HG02870 (cell line): ENCODE results near the gene PRSS50.
"Not testable (repeated sequence)": the region's sequence is repeated elsewhere in the genome, so short reads cannot be mapped to it uniquely, and the experiment has no call there.

Experiments
- ATAC-seq: cut with Tn5 transposase; IDR thresholded peaks from one replicate; pipeline ENCODE4 v1.9.1; 2021; ENCODE audit warnings: mild to moderate bottlenecking, moderate library complexity; ENCODE audit not compliant: unreplicated experiment

PRSS50 gene

GRCh38 chr3:46717447-46718231, at the start of gene PRSS50:
Gene PRSS50 (minus strand): TSS chr3:46717869. CDS start chr3:46717824, 45 bp downstream.
- no peak for ATAC-seq

- no peak for ATAC-seq
Observed at GRCh38 chr3:46764206-46764605, 46.5 kb upstream of the PRSS50 start.

GRCh38 chr3:46763178-46763577, 45.5 kb upstream of the PRSS50 start:
- ATAC-seq: no peak

GRCh38 chr3:46759239-46760167, 41.8 kb upstream of the PRSS50 start:
- ATAC-seq: no peak

GRCh38 chr3:46756642-46757041, 39.0 kb upstream of the PRSS50 start:
- ATAC-seq: no peak

GRCh38 chr3:46755646-46756045, 38.0 kb upstream of the PRSS50 start:
- no peak for ATAC-seq

GRCh38 chr3:46753127-46753526, 35.5 kb upstream of the PRSS50 start:
- not testable (repeated sequence) for ATAC-seq

- ATAC-seq: no peak
Observed at GRCh38 chr3:46750555-46751038, 32.9 kb upstream of the PRSS50 start.

GRCh38 chr3:46749129-46749528, 31.5 kb upstream of the PRSS50 start:
- ATAC-seq: no peak

GRCh38 chr3:46748170-46748569, 30.5 kb upstream of the PRSS50 start:
- ATAC-seq: no peak

- ATAC-seq: no peak
Observed at GRCh38 chr3:46746711-46747110, 29.0 kb upstream of the PRSS50 start.

GRCh38 chr3:46742992-46743585, 25.4 kb upstream of the PRSS50 start:
- no peak for ATAC-seq

GRCh38 chr3:46739565-46739964, 21.9 kb upstream of the PRSS50 start:
- ATAC-seq: not testable (repeated sequence)

- ATAC-seq: no peak
Observed at GRCh38 chr3:46737329-46737731, 19.7 kb upstream of the PRSS50 start.

GRCh38 chr3:46736006-46736872, 18.6 kb upstream of the PRSS50 start:
- no peak for ATAC-seq

- ATAC-seq: no peak
Observed at GRCh38 chr3:46734773-46735172, 17.1 kb upstream of the PRSS50 start.

- no peak for ATAC-seq
Observed at GRCh38 chr3:46733026-46733800, 15.5 kb upstream of the PRSS50 start.

GRCh38 chr3:46731795-46732194, 14.1 kb upstream of the PRSS50 start:
- ATAC-seq: no peak

GRCh38 chr3:46730819-46731218, 13.2 kb upstream of the PRSS50 start:
- no peak for ATAC-seq

- no peak for ATAC-seq
Observed at GRCh38 chr3:46729038-46729437, 11.4 kb upstream of the PRSS50 start.
